Measurements from ENCODE around the gene ZC3HAV1L. TPM values are rescaled to one million over a fixed set of nuclear protein-coding genes. Genes with fewer than 3 reads are reported as not detected.

Gene ZC3HAV1L
- total RNA-seq, 1 experiment from 2014 or later, result 15.0 TPM

DNA sequence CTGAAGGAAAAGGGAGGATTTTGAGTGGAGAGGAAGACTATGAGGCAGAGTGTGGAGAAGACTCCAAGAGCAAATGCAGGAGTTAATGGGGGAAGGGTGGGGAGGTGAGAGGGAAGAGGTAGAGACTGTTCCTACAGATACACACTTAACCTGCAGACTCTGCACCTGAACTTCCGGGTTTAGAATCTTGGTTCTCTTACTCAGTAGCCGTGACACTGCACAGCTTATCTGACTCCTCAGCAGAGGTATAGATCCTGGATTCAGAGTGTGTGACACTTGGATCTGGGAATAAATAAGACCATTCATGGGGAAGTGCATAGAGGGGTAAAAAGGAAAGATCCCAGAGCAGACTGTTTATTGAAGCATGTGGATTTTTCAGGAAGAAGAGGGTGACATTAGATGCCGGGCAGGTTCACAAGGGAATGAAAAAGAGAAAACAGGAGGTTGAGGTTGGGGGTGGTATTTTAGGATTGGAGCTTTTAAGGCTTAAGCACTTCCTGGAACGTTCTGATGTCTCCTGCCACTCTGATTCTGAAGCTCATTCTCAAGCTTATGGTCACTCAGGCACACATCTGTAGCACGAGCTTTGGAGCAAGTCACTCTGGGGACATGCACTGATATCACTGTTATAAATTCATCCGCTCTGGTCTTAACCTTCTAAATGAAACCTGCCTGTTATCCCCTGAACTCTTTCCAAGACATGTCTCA, 5.7 kb upstream of the ZC3HAV1L start:
- H3K36me3 Mint-ChIP-seq (ENCODE audit: insufficient read depth, unreplicated experiment), result peaks cover 18% of the 10 kb centered on the region
- H3K27me3 Mint-ChIP-seq (ENCODE audit: unreplicated experiment), result no peaks in the 10 kb centered on the region
- CTCF ChIA-PET, result interaction anchor here (1.0 kb wide), 1 partner anchor 13 kb away, joined by 4 read pairs; no protein-coding TSS in a partner anchor
- TF ChIP-seq, protein P1, sequence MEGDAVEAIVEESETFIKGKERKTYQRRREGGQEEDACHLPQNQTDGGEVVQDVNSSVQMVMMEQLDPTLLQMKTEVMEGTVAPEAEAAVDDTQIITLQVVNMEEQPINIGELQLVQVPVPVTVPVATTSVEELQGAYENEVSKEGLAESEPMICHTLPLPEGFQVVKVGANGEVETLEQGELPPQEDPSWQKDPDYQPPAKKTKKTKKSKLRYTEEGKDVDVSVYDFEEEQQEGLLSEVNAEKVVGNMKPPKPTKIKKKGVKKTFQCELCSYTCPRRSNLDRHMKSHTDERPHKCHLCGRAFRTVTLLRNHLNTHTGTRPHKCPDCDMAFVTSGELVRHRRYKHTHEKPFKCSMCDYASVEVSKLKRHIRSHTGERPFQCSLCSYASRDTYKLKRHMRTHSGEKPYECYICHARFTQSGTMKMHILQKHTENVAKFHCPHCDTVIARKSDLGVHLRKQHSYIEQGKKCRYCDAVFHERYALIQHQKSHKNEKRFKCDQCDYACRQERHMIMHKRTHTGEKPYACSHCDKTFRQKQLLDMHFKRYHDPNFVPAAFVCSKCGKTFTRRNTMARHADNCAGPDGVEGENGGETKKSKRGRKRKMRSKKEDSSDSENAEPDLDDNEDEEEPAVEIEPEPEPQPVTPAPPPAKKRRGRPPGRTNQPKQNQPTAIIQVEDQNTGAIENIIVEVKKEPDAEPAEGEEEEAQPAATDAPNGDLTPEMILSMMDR (IDR thresholded peaks at IDR 0.05; ENCODE audit: unreplicated experiment), result no peak
- DNase-seq, result no peak
- H3K9me3 Mint-ChIP-seq (ENCODE audit: low read depth, unreplicated experiment), result no peaks in the 10 kb centered on the region
- peaks cover 37% of the 10 kb centered on the region for H3K4me1 Mint-ChIP-seq (ENCODE audit: low read depth, unreplicated experiment)
- no TSS peak for BruUV-seq (replicated peaks)
- H3K4me3 Mint-ChIP-seq (ENCODE audit: low read depth, unreplicated experiment), result no peak overlapping the region
- intact Hi-C loops (cut with micrococcal nuclease; ENCODE audit: unreplicated experiment), result no loop called here
- no peak overlapping the region for H3K27ac Mint-ChIP-seq (ENCODE audit: unreplicated experiment)

DNA sequence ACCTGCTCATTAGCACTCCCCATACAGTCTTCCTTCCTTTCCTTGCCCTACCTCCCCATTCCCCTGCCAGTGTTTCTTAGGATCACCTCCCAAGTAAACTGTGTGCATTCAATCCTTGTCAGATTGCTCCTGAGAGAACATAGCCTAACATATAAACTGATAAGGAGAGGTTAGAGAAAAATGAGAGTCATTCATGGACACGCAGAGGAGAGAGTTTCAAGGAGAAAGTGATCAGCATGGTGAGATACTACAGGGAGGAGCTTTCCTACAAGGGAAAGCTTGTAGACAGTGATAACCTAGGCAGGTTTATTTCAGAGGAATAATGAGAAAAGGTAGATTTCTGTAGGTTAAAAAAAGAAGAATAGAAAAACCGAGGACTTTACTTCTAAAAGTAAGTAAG, 2.8 kb upstream of the ZC3HAV1L start:
- TF ChIP-seq, protein P1 (IDR thresholded peaks at IDR 0.05; ENCODE audit: unreplicated experiment), result no peak
- H3K4me3 Mint-ChIP-seq (ENCODE audit: low read depth, unreplicated experiment), result no peak overlapping the region
- H3K27ac Mint-ChIP-seq (ENCODE audit: unreplicated experiment), result no peak overlapping the region
- peaks cover 24% of the 10 kb centered on the region for H3K36me3 Mint-ChIP-seq (ENCODE audit: insufficient read depth, unreplicated experiment)
- peaks cover 40% of the 10 kb centered on the region for H3K4me1 Mint-ChIP-seq (ENCODE audit: low read depth, unreplicated experiment)
- CTCF ChIA-PET, result no interaction called here
- DNase-seq, result no peak
- no TSS peak for BruUV-seq (replicated peaks)
- intact Hi-C loops (cut with micrococcal nuclease; ENCODE audit: unreplicated experiment), result no loop called here
- no peaks in the 10 kb centered on the region for H3K9me3 Mint-ChIP-seq (ENCODE audit: low read depth, unreplicated experiment)
- H3K27me3 Mint-ChIP-seq (ENCODE audit: unreplicated experiment), result no peaks in the 10 kb centered on the region

DNA sequence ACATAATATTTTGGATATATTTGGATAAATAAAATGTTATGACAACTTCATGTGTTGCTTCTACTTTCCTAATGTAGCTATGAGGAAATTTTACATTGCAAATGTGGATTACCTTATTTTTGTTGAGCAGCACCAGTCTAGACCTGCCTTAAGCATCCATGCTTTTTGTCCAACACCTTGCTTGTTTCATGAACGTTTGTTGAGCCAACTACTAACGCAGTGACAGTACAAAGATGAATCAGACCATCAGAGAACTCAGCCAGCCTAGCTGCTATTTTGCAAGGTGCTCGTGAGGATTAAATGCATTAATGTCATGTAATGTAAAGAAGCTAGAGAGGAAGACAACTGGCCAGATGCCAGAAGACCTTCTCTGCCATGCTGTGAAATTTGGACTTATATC, 1.1 kb upstream of the ZC3HAV1L start:
- Mint-ChIP-seq H3K9me3 (ENCODE audit: low read depth, unreplicated experiment) (no peaks in the 10 kb centered on the region), H3K4me3 (ENCODE audit: low read depth, unreplicated experiment) (no peak overlapping the region), H3K4me1 (ENCODE audit: low read depth, unreplicated experiment) (peaks cover 39% of the 10 kb centered on the region), H3K27me3 (ENCODE audit: unreplicated experiment) (no peaks in the 10 kb centered on the region), H3K36me3 (ENCODE audit: insufficient read depth, unreplicated experiment) (peaks cover 28% of the 10 kb centered on the region), H3K27ac (ENCODE audit: unreplicated experiment) (no peak overlapping the region)
- TF ChIP-seq, protein P1 (IDR thresholded peaks at IDR 0.05; ENCODE audit: unreplicated experiment), result no peak
- BruUV-seq (replicated peaks), result no TSS peak
- DNase-seq, result no peak
- intact Hi-C loops (cut with micrococcal nuclease; ENCODE audit: unreplicated experiment), result no loop called here
- CTCF ChIA-PET, result no interaction called here

DNA sequence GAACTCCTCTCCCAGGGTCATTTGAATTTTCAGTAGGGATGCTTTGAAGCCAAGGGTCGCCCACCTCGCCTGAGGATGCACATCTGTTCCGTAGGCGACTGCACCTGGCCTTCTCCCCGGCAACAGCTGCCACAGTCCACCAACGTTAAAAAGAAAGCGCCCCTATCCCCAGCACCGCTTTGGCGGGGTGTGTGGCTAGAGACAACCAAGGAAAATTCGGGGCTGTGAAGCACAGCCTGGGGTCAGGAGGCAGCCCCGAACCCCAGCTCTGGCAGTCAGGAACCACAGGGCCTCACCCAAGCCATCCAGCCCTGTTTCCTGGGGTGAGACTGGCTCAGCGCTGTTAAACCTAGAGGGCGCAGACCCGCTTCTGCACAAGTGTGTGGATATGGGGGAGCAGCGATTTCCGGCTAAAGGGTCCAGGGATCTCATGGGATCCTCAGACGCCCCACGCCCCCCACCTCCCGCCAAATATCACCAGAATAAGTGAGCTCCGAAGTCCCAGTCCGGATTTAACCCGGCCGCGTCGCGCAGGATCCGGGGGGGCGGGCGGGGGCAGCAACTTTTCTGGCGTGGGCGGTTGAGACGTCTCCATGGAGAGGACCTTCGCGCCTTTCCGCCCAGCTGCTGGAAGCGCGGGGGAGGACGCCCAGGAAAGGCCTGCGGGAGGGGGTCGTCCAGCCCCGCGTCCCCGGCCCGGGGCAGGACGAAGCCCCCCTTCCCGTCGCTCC, 822 bp downstream of the ZC3HAV1L start:
- Mint-ChIP-seq H3K27me3 (ENCODE audit: unreplicated experiment) (no peaks in the 10 kb centered on the region), H3K27ac (ENCODE audit: unreplicated experiment) (no peak overlapping the region), H3K4me3 (ENCODE audit: low read depth, unreplicated experiment) (peak overlapping the region; percentile 78), H3K9me3 (ENCODE audit: low read depth, unreplicated experiment) (no peaks in the 10 kb centered on the region), H3K4me1 (ENCODE audit: low read depth, unreplicated experiment) (peaks cover 28% of the 10 kb centered on the region), H3K36me3 (ENCODE audit: insufficient read depth, unreplicated experiment) (peaks cover 35% of the 10 kb centered on the region)
- CTCF ChIA-PET, result interaction anchor here (0.6 to 1.2 kb wide), 2 partner anchors 9 to 435 kb away, joined by 3 to 5 read pairs; no protein-coding TSS in a partner anchor
- no TSS peak for BruUV-seq (replicated peaks)
- TF ChIP-seq, protein P1 (IDR thresholded peaks at IDR 0.05; ENCODE audit: unreplicated experiment), result no peak
- peak; percentile 45 for DNase-seq
- intact Hi-C loops (cut with micrococcal nuclease; ENCODE audit: unreplicated experiment), result no loop called here

All from Calu3 (cell line).